MCF 10A (cell line): ENCODE data around the gene PPT1. TPM values are rescaled to one million over a fixed set of nuclear protein-coding genes. Genes with fewer than 3 reads are reported as not detected.

ENCODE experiments used
- BruUV-seq: library from RNA; stranded (reverse); fragments of 400-500 nt; replicated peaks from 2 replicates; lab custom pipeline; 2021; lab: Mats Ljungman, UMichigan
- CTCF ChIA-PET: fragments of 300-600 bp; sonication (Branson Sonifier 250); formaldehyde crosslinking; extraction: SDS; loops from one replicate; lab custom pipeline; 2021; ENCODE audit warnings: antibody characterized with exemption, inconsistent platforms; lab: Yijun Ruan, JAX
- POLR2A ChIA-PET: fragments of 300-600, 350-650 bp; sonication (Branson Sonifier 250); formaldehyde crosslinking; extraction: SDS; loops from one replicate; lab custom pipeline; 2020; ENCODE audit warnings: antibody characterized with exemption, inconsistent platforms; lab: Yijun Ruan, JAX
- DNase-seq: peaks from one replicate; pipeline ENCODE4 v3.0.0-alpha.2; 2018; ENCODE audit not compliant: unreplicated experiment
- H3K27ac Mint-ChIP-seq: one replicate; pipeline ENCODE4 v1.8.0; 2022; ENCODE audit warnings: mild to moderate bottlenecking, low read depth, mixed read lengths; ENCODE audit not compliant: unreplicated experiment
- H3K27me3 Mint-ChIP-seq: one replicate; pipeline ENCODE4 v1.8.0; 2022; ENCODE audit warnings: mixed read lengths; ENCODE audit not compliant: insufficient read depth, unreplicated experiment
- H3K36me3 Mint-ChIP-seq: one replicate; pipeline ENCODE4 v1.8.0; 2022; ENCODE audit warnings: mild to moderate bottlenecking, moderate library complexity, mixed read lengths; ENCODE audit not compliant: insufficient read depth, unreplicated experiment
- H3K4me1 Mint-ChIP-seq: one replicate; pipeline ENCODE4 v1.8.0; 2022; ENCODE audit warnings: mixed read lengths; ENCODE audit not compliant: insufficient read depth, unreplicated experiment
- H3K4me3 Mint-ChIP-seq: one replicate; pipeline ENCODE4 v1.8.0; 2022; ENCODE audit warnings: mild to moderate bottlenecking, moderate library complexity, mixed read lengths; ENCODE audit not compliant: unreplicated experiment
- H3K9me3 Mint-ChIP-seq: one replicate; pipeline ENCODE4 v1.8.0; 2022; ENCODE audit warnings: mixed read lengths; ENCODE audit not compliant: unreplicated experiment
- intact Hi-C: fragments of 100-400 bp; cut with micrococcal nuclease; formaldehyde crosslinking; loops from 2 replicates; pipeline ENCODE4 v1.14.1; 2022
- total RNA-seq: library from RNA; stranded (reverse); gene quantifications from 2 replicates; pipeline ENCODE4 v1.2.3, GENCODE V29; 2022
- TF ChIP-seq, protein P1 (sequence below): fragments of 200-600 bp; IDR thresholded peaks from one replicate; pipeline ENCODE4 v1.8.0; 2022; ENCODE audit warnings: antibody characterized with exemption, mild to moderate bottlenecking; ENCODE audit not compliant: unreplicated experiment

The PPT1 gene
- total RNA-seq, 1 experiment from 2014 or later = 55.4 TPM

DNA sequence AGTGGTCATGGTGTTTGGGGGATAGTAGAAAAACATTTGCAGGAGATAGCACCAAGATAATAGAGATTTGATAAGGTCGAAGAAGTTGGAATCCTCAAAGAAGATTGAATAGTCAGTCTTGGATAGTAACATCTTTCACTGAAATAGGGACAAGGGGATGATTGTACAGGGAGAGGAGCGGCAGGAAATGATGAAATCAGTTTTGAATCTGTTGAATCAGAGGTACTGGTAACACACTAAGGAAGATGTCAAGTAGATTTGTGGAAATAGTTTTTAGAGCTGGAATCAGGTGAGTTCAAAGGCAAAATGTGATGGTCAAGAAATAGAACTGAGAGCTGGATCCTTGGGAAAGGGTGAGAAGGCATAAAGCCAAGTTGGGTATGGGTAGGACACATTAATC, 30.0 kb downstream of the PPT1 start:
- Mint-ChIP-seq H3K9me3 (no peaks in the 10 kb centered on the region), H3K4me3 (no peak overlapping the region), H3K4me1 (peaks cover 13% of the 10 kb centered on the region), H3K27ac (peak overlapping the region; percentile 63), H3K36me3 (peaks cover 93% of the 10 kb centered on the region), H3K27me3 (no peaks in the 10 kb centered on the region)
- BruUV-seq = no TSS peak
- intact Hi-C loops = no loop called here
- TF ChIP-seq, protein P1, sequence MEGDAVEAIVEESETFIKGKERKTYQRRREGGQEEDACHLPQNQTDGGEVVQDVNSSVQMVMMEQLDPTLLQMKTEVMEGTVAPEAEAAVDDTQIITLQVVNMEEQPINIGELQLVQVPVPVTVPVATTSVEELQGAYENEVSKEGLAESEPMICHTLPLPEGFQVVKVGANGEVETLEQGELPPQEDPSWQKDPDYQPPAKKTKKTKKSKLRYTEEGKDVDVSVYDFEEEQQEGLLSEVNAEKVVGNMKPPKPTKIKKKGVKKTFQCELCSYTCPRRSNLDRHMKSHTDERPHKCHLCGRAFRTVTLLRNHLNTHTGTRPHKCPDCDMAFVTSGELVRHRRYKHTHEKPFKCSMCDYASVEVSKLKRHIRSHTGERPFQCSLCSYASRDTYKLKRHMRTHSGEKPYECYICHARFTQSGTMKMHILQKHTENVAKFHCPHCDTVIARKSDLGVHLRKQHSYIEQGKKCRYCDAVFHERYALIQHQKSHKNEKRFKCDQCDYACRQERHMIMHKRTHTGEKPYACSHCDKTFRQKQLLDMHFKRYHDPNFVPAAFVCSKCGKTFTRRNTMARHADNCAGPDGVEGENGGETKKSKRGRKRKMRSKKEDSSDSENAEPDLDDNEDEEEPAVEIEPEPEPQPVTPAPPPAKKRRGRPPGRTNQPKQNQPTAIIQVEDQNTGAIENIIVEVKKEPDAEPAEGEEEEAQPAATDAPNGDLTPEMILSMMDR = no peak
- ChIA-PET CTCF (interaction anchor here (1.0 kb wide), 1 partner anchor 12 kb away, joined by 3 read pairs; no protein-coding TSS in a partner anchor), POLR2A (interaction anchor here (0.6 to 1.0 kb wide), 2 partner anchors 10 to 11 kb away, joined by 3 to 7 read pairs; no protein-coding TSS in a partner anchor)
- DNase-seq = no peak

- CTCF ChIA-PET = interaction anchor here (0.5 to 1.5 kb wide), 4 partner anchors 12 to 321 kb away, joined by 3 to 4 read pairs (median 4); no protein-coding TSS in a partner anchor
- DNase-seq = no peak
- intact Hi-C loops = no loop called here
- peaks cover 93% of the 10 kb centered on the region for H3K36me3 Mint-ChIP-seq
- no peaks in the 10 kb centered on the region for H3K9me3 Mint-ChIP-seq
- H3K4me3 Mint-ChIP-seq = no peak overlapping the region
- no peaks in the 10 kb centered on the region for H3K27me3 Mint-ChIP-seq
- TF ChIP-seq, protein P1 = no peak
- H3K27ac Mint-ChIP-seq = no peak overlapping the region
- BruUV-seq = TSS peak; percentile 5
- POLR2A ChIA-PET = interaction anchor here (0.5 to 1.1 kb wide), 3 partner anchors 10 to 354 kb away, joined by 3 to 4 read pairs (median 3); no protein-coding TSS in a partner anchor
- H3K4me1 Mint-ChIP-seq = peaks cover 13% of the 10 kb centered on the region
Observed at GRCh38 chr1:40064797-40065499, 32.1 kb downstream of the PPT1 start.

DNA sequence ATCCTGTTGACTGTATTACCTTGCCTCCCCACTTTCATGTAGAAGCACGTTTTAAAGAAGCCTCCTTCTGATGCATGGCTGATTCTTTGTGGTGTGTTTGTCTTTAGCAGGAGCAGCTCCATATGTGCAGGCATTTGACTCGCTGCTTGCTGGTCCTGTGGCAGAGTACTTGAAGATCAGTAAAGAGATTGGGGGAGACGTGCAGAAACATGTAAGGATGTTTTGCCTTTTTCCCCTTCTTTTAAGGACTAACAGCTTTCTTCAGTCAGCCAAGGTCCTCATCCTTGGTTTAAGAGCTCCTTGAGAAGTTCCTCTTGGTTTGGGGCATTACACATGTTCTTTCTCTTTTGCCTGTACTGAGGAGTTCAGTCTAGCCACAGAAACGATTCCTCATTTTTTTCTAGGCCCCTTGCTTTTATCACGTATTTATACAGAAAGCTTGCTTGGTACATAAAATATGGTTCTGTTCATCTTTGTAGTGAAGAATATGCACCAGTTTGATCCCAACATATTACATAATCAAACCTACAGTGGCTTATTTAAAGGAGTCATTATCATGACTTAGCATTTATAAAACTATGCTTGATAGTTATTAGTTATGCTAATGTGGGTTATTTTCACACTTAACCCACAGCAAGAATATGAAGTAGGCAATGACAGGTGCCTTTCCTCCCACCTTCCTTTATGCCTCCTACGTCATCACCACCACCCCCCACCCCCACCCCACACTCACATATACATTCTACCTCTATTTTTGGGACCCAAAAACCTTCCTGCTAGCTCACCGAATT, 36.9 kb downstream of the PPT1 start:
- Mint-ChIP-seq H3K27ac (no peak overlapping the region), H3K4me3 (no peak overlapping the region), H3K36me3 (peaks cover 73% of the 10 kb centered on the region), H3K4me1 (peaks cover 24% of the 10 kb centered on the region), H3K9me3 (no peaks in the 10 kb centered on the region), H3K27me3 (no peaks in the 10 kb centered on the region)
- TF ChIP-seq, protein P1 = no peak
- ChIA-PET POLR2A (interaction anchor here (0.8 to 1.4 kb wide), 5 partner anchors 13 to 105 kb away, joined by 3 to 6 read pairs (median 3); partner anchors contain the start of gene CAP1), CTCF (interaction anchor here (0.9 to 3.1 kb wide), 6 partner anchors 14 to 158 kb away, joined by 3 to 9 read pairs (median 3); partner anchors contain the start of gene MYCL)
- intact Hi-C loops = no loop called here
- BruUV-seq = no TSS peak
- no peak for DNase-seq
